HepG2 (cell line): ENCODE results near the gene NUTF2. TPM values are rescaled to one million over a fixed set of nuclear protein-coding genes. Genes with fewer than 3 reads are reported as not detected.

Experiments
- AFF4 ChIP-seq: sonication (generic); formaldehyde crosslinking; IDR thresholded peaks from 2 replicates; pipeline ENCODE4 v1.4.0; 2020; ENCODE audit warnings: missing genetic modification reagents
- JUND ChIP-seq: sonication (generic); formaldehyde crosslinking; IDR thresholded peaks from 2 replicates; pipeline ENCODE4 v1.8.0; 2022; ENCODE audit warnings: mild to moderate bottlenecking, missing genetic modification reagents
- KMT2B ChIP-seq: IDR thresholded peaks from 2 replicates; pipeline ENCODE4 v1.6.1; 2016; ENCODE audit warnings: missing genetic modification reagents, missing compliant biosample characterization
- NR1H2 ChIP-seq: sonication (generic); formaldehyde crosslinking; IDR thresholded peaks from 2 replicates; pipeline ENCODE4 v1.8.1; 2022; ENCODE audit warnings: low read depth, missing genetic modification reagents, borderline replicate concordance
- PRDM4 ChIP-seq: sonication (generic); formaldehyde crosslinking; IDR thresholded peaks from 2 replicates; pipeline ENCODE4 v1.9.0; 2021; ENCODE audit warnings: missing genetic modification reagents, borderline replicate concordance
- TBX2 ChIP-seq: sonication (generic); formaldehyde crosslinking; IDR thresholded peaks from 2 replicates; pipeline ENCODE4 v1.5.0; 2020; ENCODE audit warnings: missing genetic modification reagents, mild to moderate bottlenecking, borderline replicate concordance
- ZNF326 ChIP-seq: sonication (generic); formaldehyde crosslinking; IDR thresholded peaks from 2 replicates; pipeline ENCODE4 v1.4.0; 2020; ENCODE audit warnings: missing genetic modification reagents, borderline replicate concordance
- ZNF414 ChIP-seq: sonication (generic); formaldehyde crosslinking; IDR thresholded peaks from 2 replicates; pipeline ENCODE4 v1.5.0; 2020; ENCODE audit warnings: missing genetic modification reagents
- ZNF512B ChIP-seq: sonication (generic); formaldehyde crosslinking; IDR thresholded peaks from 2 replicates; pipeline ENCODE4 v1.5.1; 2020; ENCODE audit warnings: missing genetic modification reagents, mild to moderate bottlenecking, borderline replicate concordance
- ZNF558 ChIP-seq: sonication (generic); formaldehyde crosslinking; IDR thresholded peaks from 2 replicates; pipeline ENCODE4 v1.9.0; 2022; ENCODE audit warnings: mild to moderate bottlenecking, missing genetic modification reagents, borderline replicate concordance
- ZNF629 ChIP-seq: sonication (generic); formaldehyde crosslinking; conservative IDR thresholded peaks from 2 replicates; pipeline ENCODE4 v1.5.0; 2020; ENCODE audit warnings: missing genetic modification reagents
- ZNF746 ChIP-seq: sonication (generic); formaldehyde crosslinking; IDR thresholded peaks from 2 replicates; pipeline ENCODE4 v1.8.0; 2022; ENCODE audit warnings: mild to moderate bottlenecking, missing genetic modification reagents
- ZSCAN20 ChIP-seq: sonication (generic); formaldehyde crosslinking; IDR thresholded peaks from 2 replicates; pipeline ENCODE4 v1.4.0; 2020; ENCODE audit warnings: missing genetic modification reagents, mild to moderate bottlenecking, borderline replicate concordance
- polyA plus RNA-seq, 8 experiments: library from polyadenylated mRNA; depleted of rRNA in 3 of 8; stranded (reverse) in 7 of 8; unstranded in 1 of 8; fragments of >200 nt; fragmentation: Illumina TruSeq in 4 of 8; extraction: Trizol in 4 of 8; gene quantifications; 2 replicates each; pipeline versions ENCODE4 v1.2.1 to v1.2.3, GENCODE V29; 2011 to 2016; ENCODE audit warnings: low read depth in 4 of 8, missing spikeins in 1 of 8, mixed read lengths in 1 of 8; ENCODE audit not compliant: insufficient read depth in 1 of 8
- total RNA-seq, 5 experiments: library from RNA; depleted of rRNA; stranded (reverse); fragments of >200 nt; fragmentation: Illumina TruSeq; extraction: Trizol; gene quantifications; 2 replicates each; pipeline ENCODE4 v1.2.3, GENCODE V29; 2016; ENCODE audit warnings: low read depth in 1 of 5

The NUTF2 gene
- total and polyA plus RNA-seq, 2 of the 13 experiments (the other 11 are each of a cell fraction or from before 2014, with no cell fraction given), result 168 to 214 TPM

- TF ChIP-seq ZNF512B (CRISPR knock-in tag) (no peak), ZNF629 (CRISPR knock-in tag) (no peak), ZSCAN20 (CRISPR knock-in tag) (no peak), NR1H2 (CRISPR knock-in tag) (0 out of 2 replicates have a peak, but pooled peaks have one; percentile 58), ZNF414 (CRISPR knock-in tag) (no peak; the same call in 1 of the 2 replicates), PRDM4 (CRISPR knock-in tag) (no peak), JUND (no peak; the same call in 1 of the 2 replicates), AFF4 (CRISPR knock-in tag) (no peak), ZNF746 (CRISPR knock-in tag) (0 out of 2 replicates have a peak, but pooled peaks have one; percentile 80), KMT2B (CRISPR knock-in tag) (no peak), ZNF558 (CRISPR knock-in tag) (no peak), ZNF326 (no peak), TBX2 (CRISPR knock-in tag) (no peak)
Observed at GRCh38 chr16:67805718-67806427, 40.9 kb upstream of the NUTF2 start (continued).
